Ascending aorta (tissue), 2 donors: ENCODE measurements around the gene ZNF99. TPM values are rescaled to one million over a fixed set of nuclear protein-coding genes. Genes with fewer than 3 reads are reported as not detected.
"Not testable (repeated sequence)": the region's sequence is repeated elsewhere in the genome, so short reads cannot be mapped to it uniquely, and the experiment has no call there.

Experiments used
- DNase-seq, 2 donors: peaks; one replicate each; pipeline ENCODE4 v3.0.0-alpha.2; 2019; ENCODE audit warnings: low spot score in 2 of 2
- H3K27ac ChIP-seq, 2 donors: fragments of 200-600 bp; sonication (generic); one replicate each; pipeline ENCODE4 v1.5.1; 2016 to 2017; ENCODE audit warnings: mild to moderate bottlenecking in 1 of 2
- H3K27me3 ChIP-seq: fragments of 200-600 bp; sonication (generic); one replicate; pipeline ENCODE4 v1.5.1; 2017
- H3K36me3 ChIP-seq, 2 donors: fragments of 200-600 bp; sonication (generic); one replicate each; pipeline ENCODE4 v1.5.1; 2016
- H3K4me1 ChIP-seq, 2 donors: fragments of 200-600 bp; sonication (generic); one replicate each; pipeline ENCODE4 v1.5.1; 2016 to 2017; ENCODE audit warnings: mild to moderate bottlenecking in 1 of 2
- H3K4me3 ChIP-seq, 2 donors: fragments of 200-600 bp; sonication (generic); one replicate each; pipeline ENCODE4 v1.5.1; 2016 to 2017; ENCODE audit warnings: mild to moderate bottlenecking in 1 of 2
- H3K9me3 ChIP-seq, 2 donors: fragments of 200-600 bp; sonication (generic); one replicate each; pipeline ENCODE4 v1.5.1; 2016
- intact Hi-C: fragments of 100-400 bp; cut with DNase I; formaldehyde crosslinking; loops from one replicate; pipeline ENCODE4 v1.15.1; 2023
- total RNA-seq: library from RNA; depleted of rRNA; stranded (reverse); fragments of >200 nt; gene quantifications from one replicate; pipeline ENCODE4 v1.1.0, GENCODE V29; 2016
- TF ChIP-seq, protein P1 (sequence below), 3 experiments: fragments of 200-600 bp in 2 of 3; fragments of 450-650 bp in 1 of 3; sonication (generic) in 2 of 3; IDR thresholded peaks; one replicate each; pipeline ENCODE4 v1.5.1; 2016 to 2019; ENCODE audit warnings: antibody characterized with exemption in 3 of 3, mild to moderate bottlenecking in 1 of 3, moderate library complexity in 1 of 3

Gene ZNF99
- total RNA-seq, 1 donor from 2014 or later, result not detected

DNA sequence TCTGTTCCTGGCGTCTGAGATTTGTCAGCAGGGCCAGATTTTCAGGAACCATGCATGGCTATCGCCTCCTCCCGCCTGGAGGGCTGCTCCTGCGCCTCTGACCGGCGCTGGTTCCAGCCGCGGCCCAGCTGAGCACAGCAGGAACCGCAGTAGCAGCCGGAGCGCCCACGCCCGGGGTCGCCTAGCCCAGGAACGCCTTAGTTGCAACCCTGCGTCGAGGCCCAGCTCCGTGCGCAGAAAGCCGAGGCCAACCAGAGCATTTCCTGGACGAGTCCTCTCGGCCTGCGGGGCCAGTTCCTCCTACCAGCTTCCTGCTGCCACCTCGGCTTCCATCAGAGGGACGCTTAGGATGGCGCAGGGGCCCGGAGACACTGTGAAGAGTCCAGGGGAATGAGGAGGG is 75.0 kb downstream of the ZNF99 start:
- intact Hi-C loops, result no loop called here
- H3K4me1 ChIP-seq, result no peaks in the 10 kb centered on the region

DNA sequence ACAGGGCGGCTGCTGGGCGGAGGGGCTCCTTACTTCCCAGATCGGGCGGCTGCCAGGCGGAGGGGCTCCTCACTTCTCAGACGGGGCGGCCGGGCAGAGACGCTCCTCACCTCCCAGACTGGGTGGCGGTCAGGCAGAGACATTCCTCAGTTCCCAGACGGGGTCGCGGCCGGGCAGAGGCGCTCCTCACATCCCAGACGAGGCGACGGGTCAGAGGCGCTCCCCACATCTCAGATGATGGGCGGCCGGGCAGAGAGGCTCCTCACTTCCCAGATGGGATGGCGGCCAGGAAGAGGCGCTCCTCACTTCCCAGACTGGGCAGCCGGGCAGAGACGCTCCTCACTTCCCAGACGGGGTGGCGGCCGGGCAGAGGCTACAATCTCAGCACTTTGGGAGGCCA is 80.9 kb downstream of the ZNF99 start:
- H3K4me3 ChIP-seq, H3K9me3 ChIP-seq, DNase-seq, H3K27ac ChIP-seq, intact Hi-C loops, H3K4me1 ChIP-seq, H3K27me3 ChIP-seq, H3K36me3 ChIP-seq: not testable (repeated sequence)

More for the DNA sequence above, 75.0 kb downstream of the ZNF99 start:
- Histone ChIP-seq H3K9me3 (no peaks in the 10 kb centered on the region), H3K4me3 (no peak overlapping the region), H3K36me3 (no peaks in the 10 kb centered on the region), H3K27me3 (no peaks in the 10 kb centered on the region), H3K27ac (no peak overlapping the region)
- TF ChIP-seq, protein P1, sequence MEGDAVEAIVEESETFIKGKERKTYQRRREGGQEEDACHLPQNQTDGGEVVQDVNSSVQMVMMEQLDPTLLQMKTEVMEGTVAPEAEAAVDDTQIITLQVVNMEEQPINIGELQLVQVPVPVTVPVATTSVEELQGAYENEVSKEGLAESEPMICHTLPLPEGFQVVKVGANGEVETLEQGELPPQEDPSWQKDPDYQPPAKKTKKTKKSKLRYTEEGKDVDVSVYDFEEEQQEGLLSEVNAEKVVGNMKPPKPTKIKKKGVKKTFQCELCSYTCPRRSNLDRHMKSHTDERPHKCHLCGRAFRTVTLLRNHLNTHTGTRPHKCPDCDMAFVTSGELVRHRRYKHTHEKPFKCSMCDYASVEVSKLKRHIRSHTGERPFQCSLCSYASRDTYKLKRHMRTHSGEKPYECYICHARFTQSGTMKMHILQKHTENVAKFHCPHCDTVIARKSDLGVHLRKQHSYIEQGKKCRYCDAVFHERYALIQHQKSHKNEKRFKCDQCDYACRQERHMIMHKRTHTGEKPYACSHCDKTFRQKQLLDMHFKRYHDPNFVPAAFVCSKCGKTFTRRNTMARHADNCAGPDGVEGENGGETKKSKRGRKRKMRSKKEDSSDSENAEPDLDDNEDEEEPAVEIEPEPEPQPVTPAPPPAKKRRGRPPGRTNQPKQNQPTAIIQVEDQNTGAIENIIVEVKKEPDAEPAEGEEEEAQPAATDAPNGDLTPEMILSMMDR (IDR thresholded peaks at IDR 0.05), result no peak
- no peak for DNase-seq

DNA sequence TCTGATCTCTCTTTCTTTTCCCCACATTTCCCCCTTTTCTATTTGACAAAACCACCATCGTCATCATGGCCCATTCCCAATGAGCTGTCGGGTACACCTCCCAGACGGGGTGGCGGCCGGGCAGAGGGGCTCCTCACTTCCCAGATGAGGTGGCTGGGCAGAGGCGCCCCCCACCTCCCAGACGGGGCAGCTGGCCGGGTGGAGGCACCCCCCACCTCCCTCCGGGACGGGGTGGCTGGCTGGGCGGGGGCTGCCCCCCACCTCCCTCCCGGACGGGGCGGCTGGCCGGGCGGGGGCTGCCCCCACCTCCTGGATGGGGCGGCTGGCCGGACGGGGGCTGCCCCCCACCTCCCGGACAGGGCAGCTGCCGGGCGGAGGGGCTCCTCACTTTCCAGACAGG is 81.3 kb downstream of the ZNF99 start:
- H3K36me3 ChIP-seq, H3K27ac ChIP-seq, H3K27me3 ChIP-seq, H3K4me3 ChIP-seq, H3K4me1 ChIP-seq, H3K9me3 ChIP-seq, intact Hi-C loops, DNase-seq: not testable (repeated sequence)

Other genes with a start within 250 kb of the ZNF99 start
- 1.6 TPM for gene ZNF492, start 149.8 kb downstream of the ZNF99 start, total RNA-seq
- gene ZNF723, start 48.1 kb upstream of the ZNF99 start, total RNA-seq, result not detected
- gene ZNF728, start 219.0 kb upstream of the ZNF99 start, total RNA-seq, result 7.0 TPM